KOPT-K1 (cell line): ENCODE results near the gene NANOGP8.

Source experiments
- H3K27ac ChIP-seq: fragments of 200-600 bp; sonication (generic); 2 replicates; pipeline ENCODE4 v1.5.1; 2016; ENCODE audit warnings: antibody characterized with exemption, mild to moderate bottlenecking, low read depth, low read length; ENCODE audit not compliant: poor library complexity, severe bottlenecking
- H3K36me3 ChIP-seq: fragments of 200-600 bp; sonication (generic); 2 replicates; pipeline ENCODE4 v1.5.1; 2017; ENCODE audit warnings: antibody characterized with exemption, mild to moderate bottlenecking, low read length, moderate library complexity; ENCODE audit not compliant: insufficient read depth
- H3K9me3 ChIP-seq: fragments of 200-600 bp; sonication (generic); 2 replicates; pipeline ENCODE4 v1.5.1; 2017; ENCODE audit warnings: antibody characterized with exemption, low read length, mild to moderate bottlenecking; ENCODE audit not compliant: insufficient read depth, poor library complexity, severe bottlenecking

NANOGP8 gene

GRCh38 chr15:35080226-35080625 lies 4.9 kb downstream of the NANOGP8 start:
- Histone ChIP-seq H3K36me3 (no peaks in the 10 kb centered on the region), H3K27ac (no peak overlapping the region), H3K9me3 (no peaks in the 10 kb centered on the region)

GRCh38 chr15:35078221-35078915 lies 6.7 kb downstream of the NANOGP8 start:
- H3K36me3 ChIP-seq: no peaks in the 10 kb centered on the region
- no peaks in the 10 kb centered on the region for H3K9me3 ChIP-seq
- no peak overlapping the region for H3K27ac ChIP-seq

DNA sequence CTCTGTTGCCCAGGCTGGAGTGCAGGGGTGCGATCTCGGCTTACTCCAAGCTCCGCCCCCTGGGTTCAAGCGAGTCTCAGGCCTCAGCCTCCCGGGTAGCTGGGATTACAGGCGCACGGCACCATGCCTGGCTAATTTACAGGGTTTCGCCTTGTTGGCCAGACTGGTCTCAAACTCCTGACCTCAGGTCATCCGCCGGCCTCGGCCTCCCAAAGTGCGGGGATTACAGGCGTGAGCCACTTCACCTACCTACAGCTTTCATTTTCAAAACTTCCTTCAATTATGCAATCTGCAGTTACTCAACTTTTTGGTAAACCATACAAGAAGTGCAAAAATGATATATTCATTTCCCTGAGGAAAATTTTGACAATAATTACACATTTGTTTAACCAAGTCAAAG lies 14.0 kb downstream of the NANOGP8 start:
- H3K36me3 ChIP-seq: no peaks in the 10 kb centered on the region
- no peak overlapping the region for H3K27ac ChIP-seq
- H3K9me3 ChIP-seq: no peaks in the 10 kb centered on the region

- no peaks in the 10 kb centered on the region for H3K9me3 ChIP-seq
- no peak overlapping the region for H3K27ac ChIP-seq
- no peaks in the 10 kb centered on the region for H3K36me3 ChIP-seq
Measured at GRCh38 chr15:35068846-35069475, 16.1 kb downstream of the NANOGP8 start.

DNA sequence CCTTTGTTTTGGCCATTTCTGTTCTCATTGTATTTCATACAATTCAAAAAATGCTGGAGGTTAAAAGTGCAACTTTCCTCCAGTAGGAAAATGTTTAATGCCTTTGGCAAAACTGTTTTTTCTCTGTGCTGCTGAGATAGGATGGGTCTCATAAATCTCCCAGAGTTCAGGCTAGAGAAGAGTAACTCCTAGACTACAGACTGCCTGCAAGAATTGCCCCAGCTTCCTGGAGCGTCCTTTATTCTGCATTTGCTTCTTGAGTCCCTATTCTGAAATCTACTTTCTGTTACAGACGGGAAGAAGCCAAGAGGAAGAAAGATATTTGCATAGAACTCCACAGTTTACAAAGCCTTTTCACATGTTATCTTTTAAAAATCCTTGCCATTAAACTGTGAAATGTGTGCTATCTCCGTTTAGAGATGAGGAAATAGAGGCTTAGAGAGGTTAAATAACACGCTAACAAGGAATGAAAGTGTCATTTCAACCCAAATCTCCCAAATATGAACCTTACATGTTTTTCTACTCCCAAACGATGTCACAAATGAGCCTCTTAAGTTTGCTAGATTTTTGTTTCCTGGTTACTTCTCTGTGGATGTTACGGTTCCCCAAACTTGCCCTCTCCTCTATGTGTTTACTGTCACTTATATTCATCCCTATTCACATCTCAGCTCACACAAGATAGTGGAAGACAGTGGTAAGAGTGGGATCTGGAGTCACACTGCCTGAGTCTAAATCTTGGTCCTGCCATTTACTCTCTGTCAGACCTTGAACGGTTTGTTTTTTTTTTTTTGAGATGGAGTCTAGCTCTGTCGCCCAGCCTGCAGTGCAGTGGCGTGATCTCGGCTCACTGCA lies 17.4 kb downstream of the NANOGP8 start:
- no peaks in the 10 kb centered on the region for H3K9me3 ChIP-seq
- H3K27ac ChIP-seq: no peak overlapping the region
- no peaks in the 10 kb centered on the region for H3K36me3 ChIP-seq

GRCh38 chr15:35066094-35066493 lies 19.0 kb downstream of the NANOGP8 start:
- Histone ChIP-seq H3K9me3 (no peaks in the 10 kb centered on the region), H3K36me3 (no peaks in the 10 kb centered on the region), H3K27ac (no peak overlapping the region)

DNA sequence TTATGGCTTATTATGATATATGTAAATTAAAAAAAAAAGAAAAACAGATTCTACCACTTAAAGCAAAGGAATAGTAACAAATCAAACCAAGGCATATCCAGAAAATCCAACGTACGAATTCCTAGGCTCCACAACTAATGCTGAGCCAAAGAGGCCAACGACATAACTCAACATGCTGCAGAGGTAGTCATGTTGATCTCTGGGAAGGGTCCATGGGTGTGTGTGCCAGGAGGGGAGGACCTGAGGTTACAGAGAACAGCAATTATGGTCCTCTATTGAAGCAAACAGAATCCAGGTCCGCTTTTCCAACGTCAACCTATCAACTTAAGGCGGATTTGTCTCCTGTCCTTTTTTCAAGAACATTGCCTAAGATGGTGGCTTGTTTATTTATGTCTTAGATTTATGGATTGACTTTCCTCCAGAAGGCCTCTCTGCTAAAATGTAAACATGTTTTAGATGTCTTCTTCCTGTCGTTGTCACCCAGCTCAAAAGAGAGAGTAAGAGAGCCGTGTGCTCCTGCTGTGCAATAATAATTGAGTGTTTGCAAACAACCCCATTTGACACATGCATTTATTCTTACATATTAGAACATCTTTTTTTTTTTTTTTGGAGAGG lies 20.4 kb downstream of the NANOGP8 start:
- Histone ChIP-seq H3K9me3 (no peaks in the 10 kb centered on the region), H3K27ac (no peak overlapping the region), H3K36me3 (no peaks in the 10 kb centered on the region)

DNA sequence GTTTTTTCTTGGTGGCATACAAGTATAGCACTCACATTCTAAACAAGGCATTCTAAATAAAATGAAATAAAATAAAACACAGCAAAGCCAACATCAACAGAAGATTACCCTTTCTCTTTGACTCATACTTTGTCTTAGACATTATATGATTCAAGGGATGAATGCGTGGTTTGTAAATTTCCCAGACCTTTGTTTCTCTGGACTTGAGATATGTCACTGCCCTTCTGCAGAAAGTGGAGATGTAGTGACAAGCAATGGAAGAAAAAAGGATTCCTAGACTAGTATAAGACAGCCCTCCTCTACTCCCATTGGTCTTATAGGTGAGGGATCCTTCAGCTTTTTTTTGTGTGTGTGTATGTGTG lies 22.4 kb downstream of the NANOGP8 start:
- Histone ChIP-seq H3K36me3 (no peaks in the 10 kb centered on the region), H3K9me3 (no peaks in the 10 kb centered on the region), H3K27ac (no peak overlapping the region)

- H3K27ac ChIP-seq: no peak overlapping the region
Measured at GRCh38 chr15:35061825-35062737, 23.0 kb downstream of the NANOGP8 start.

GRCh38 chr15:35061161-35061824 lies 23.8 kb downstream of the NANOGP8 start:
- no peaks in the 10 kb centered on the region for H3K36me3 ChIP-seq
- H3K9me3 ChIP-seq: no peaks in the 10 kb centered on the region
- H3K27ac ChIP-seq: no peak overlapping the region

More at GRCh38 chr15:35061825-35062737, 23.0 kb downstream of the NANOGP8 start:
- Histone ChIP-seq H3K36me3 (no peaks in the 10 kb centered on the region), H3K9me3 (no peaks in the 10 kb centered on the region)

DNA sequence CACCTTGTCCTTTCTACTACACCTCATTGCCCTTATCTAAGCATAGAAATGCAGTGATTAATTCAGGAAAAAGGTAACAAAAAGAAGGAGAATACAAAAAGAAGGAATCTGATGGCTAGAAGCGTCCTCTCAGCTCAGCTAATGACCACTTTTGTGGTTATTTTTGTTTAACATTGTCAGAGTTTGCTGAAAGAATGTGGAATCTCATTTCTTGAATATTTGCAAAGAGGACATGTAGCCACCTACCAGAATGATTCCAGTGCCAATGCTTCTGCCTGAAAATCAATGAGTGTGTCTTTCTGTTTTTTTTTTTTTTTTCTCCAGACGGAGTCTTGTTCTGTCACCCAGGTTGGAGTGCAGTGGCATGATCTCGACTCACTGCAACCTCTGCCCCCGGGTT lies 24.5 kb downstream of the NANOGP8 start:
- Histone ChIP-seq H3K9me3 (no peaks in the 10 kb centered on the region), H3K36me3 (no peaks in the 10 kb centered on the region), H3K27ac (no peak overlapping the region)

DNA sequence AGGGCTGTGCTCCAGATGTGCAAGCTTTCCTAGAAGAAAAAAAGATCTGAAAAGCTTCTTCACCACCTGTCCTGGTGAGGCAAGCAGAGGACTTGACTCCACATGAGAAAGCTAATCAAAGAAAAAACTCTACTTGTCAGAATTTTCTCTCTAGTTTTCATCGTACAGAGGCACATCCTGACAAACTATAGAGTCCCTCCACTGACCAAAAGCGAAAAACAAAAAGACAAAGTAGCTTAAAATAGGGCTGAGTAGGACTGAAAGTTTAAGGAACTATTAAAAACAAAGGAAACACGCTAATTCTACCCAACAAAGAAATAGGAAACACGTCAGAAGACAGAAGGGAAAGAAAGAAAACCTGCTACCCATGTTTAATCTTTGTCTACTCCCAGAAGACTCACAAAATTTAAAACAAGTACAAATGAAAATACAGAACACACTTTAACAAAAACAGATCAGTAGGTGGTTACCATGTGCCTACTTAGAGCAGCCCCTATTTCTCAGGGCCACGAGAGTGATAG lies 26.5 kb downstream of the NANOGP8 start:
- Histone ChIP-seq H3K36me3 (no peaks in the 10 kb centered on the region), H3K27ac (no peak overlapping the region), H3K9me3 (no peaks in the 10 kb centered on the region)

- Histone ChIP-seq H3K9me3 (no peaks in the 10 kb centered on the region), H3K36me3 (no peaks in the 10 kb centered on the region), H3K27ac (no peak overlapping the region)
Measured at GRCh38 chr15:35055416-35056105, 29.5 kb downstream of the NANOGP8 start.
